Right atrium auricular region (tissue), 2 donors: Measurements from ENCODE around the gene ADGRL4. TPM values are rescaled to one million over a fixed set of nuclear protein-coding genes. Genes with fewer than 3 reads are reported as not detected.
"Not testable (repeated sequence)": the region's sequence is repeated elsewhere in the genome, so short reads cannot be mapped to it uniquely, and the experiment has no call there.

Source experiments
- DNase-seq: peaks from one replicate; pipeline ENCODE4 v3.0.0-alpha.2; 2019; ENCODE audit warnings: low spot score
- H3K27ac ChIP-seq, 2 donors: fragments of 200-600 bp; sonication (generic); 1 replicate in 1 of 2; 2 replicates in 1 of 2; pipeline ENCODE4 v1.5.1; 2016 to 2019
- H3K27me3 ChIP-seq, 2 donors: fragments of 200-600 bp; sonication (generic); one replicate each; pipeline versions ENCODE4 v1.5.1 to v1.6.0; 2017 to 2019
- H3K36me3 ChIP-seq: fragments of 200-600 bp; sonication (generic); one replicate; pipeline ENCODE4 v1.5.1; 2016
- H3K4me1 ChIP-seq, 2 donors: fragments of 200-600 bp; sonication (generic); one replicate each; pipeline versions ENCODE4 v1.5.1 to v1.6.0; 2017 to 2019
- H3K4me3 ChIP-seq, 2 donors: fragments of 200-600 bp; sonication (generic); 1 replicate in 1 of 2; 2 replicates in 1 of 2; pipeline ENCODE4 v1.5.1; 2017 to 2019; ENCODE audit warnings: mild to moderate bottlenecking in 1 of 2, moderate library complexity in 1 of 2
- H3K9me3 ChIP-seq, 2 donors: fragments of 200-600 bp; sonication (generic); one replicate each; pipeline ENCODE4 v1.5.1; 2019
- CTCF ChIP-seq, 2 donors: fragments of 200-600 bp; sonication (generic); IDR thresholded peaks; one replicate each; pipeline ENCODE4 v1.5.1; 2019; ENCODE audit warnings: antibody characterized with exemption in 2 of 2
- total RNA-seq, 2 donors: library from RNA; depleted of rRNA; stranded (reverse); fragments of >200 nt; gene quantifications; one replicate each; pipeline ENCODE4 v1.1.0, GENCODE V29; 2016

Gene ADGRL4
- total RNA-seq, 2 donors from 2014 or later, result 15.1 to 28.2 TPM

GRCh38 chr1:78894811-78895210 lies 111.7 kb downstream of the ADGRL4 start:
- no peak for DNase-seq
- no peaks in the 10 kb centered on the region for H3K27me3 ChIP-seq
- H3K9me3 ChIP-seq, result no peaks in the 10 kb centered on the region
- H3K4me1 ChIP-seq, result no peaks in the 10 kb centered on the region
- H3K36me3 ChIP-seq, result no peaks in the 10 kb centered on the region
- no peak overlapping the region for H3K4me3 ChIP-seq
- no peak overlapping the region for H3K27ac ChIP-seq
- no peak for TF ChIP-seq CTCF (IDR thresholded peaks at IDR 0.05)

- Histone ChIP-seq H3K4me1 (no peaks in the 10 kb centered on the region), H3K36me3 (no peaks in the 10 kb centered on the region), H3K27me3 (no peaks in the 10 kb centered on the region), H3K4me3 (no peak overlapping the region), H3K27ac (no peak overlapping the region), H3K9me3 (no peaks in the 10 kb centered on the region)
- DNase-seq, result no peak
- no peak for TF ChIP-seq CTCF (IDR thresholded peaks at IDR 0.05)
These were observed 114.2 kb downstream of the ADGRL4 start for GRCh38 chr1:78892260-78892840.

- Histone ChIP-seq H3K4me1 (peaks cover 0 to 4% of the 10 kb centered on the region in 2 donors), H3K9me3 (no peaks in the 10 kb centered on the region), H3K4me3 (no peak overlapping the region), H3K27ac (no peak overlapping the region), H3K36me3 (no peaks in the 10 kb centered on the region), H3K27me3 (no peaks in the 10 kb centered on the region)
- DNase-seq, result no peak
- no peak for TF ChIP-seq CTCF (IDR thresholded peaks at IDR 0.05)
These were observed 119.1 kb downstream of the ADGRL4 start for GRCh38 chr1:78887458-78887857.

GRCh38 chr1:78884685-78885452 lies 121.7 kb downstream of the ADGRL4 start:
- H3K4me3 ChIP-seq, result no peak overlapping the region
- no peak overlapping the region for H3K27ac ChIP-seq
- peaks cover 0 to 4% of the 10 kb centered on the region in 2 donors for H3K4me1 ChIP-seq
- no peak for DNase-seq
- no peaks in the 10 kb centered on the region for H3K9me3 ChIP-seq
- no peaks in the 10 kb centered on the region for H3K36me3 ChIP-seq
- H3K27me3 ChIP-seq, result no peaks in the 10 kb centered on the region
- TF ChIP-seq CTCF (IDR thresholded peaks at IDR 0.05), result no peak

DNA sequence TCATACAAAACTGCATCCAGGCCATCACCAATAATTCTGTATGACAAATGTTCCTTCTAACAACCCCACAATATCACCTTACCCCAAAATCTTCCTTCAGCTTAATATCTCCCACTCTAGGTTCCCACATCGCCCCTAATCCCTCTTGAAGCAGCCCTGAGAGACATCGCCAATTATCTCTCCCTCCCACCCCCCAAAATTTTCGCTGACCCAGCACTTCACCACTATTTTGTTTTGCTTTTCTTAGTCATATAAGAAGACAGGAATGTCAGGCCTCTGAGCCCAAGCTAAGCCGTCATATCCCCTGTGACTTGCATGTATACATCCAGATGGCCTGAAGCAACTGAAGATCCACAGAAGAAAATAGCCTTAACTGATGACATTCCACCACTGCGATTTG lies 126.3 kb downstream of the ADGRL4 start:
- Histone ChIP-seq H3K4me3 (no peak overlapping the region), H3K27me3 (no peaks in the 10 kb centered on the region), H3K27ac (no peak overlapping the region), H3K36me3 (no peaks in the 10 kb centered on the region), H3K9me3 (no peaks in the 10 kb centered on the region), H3K4me1 (peaks cover 0 to 4% of the 10 kb centered on the region in 2 donors)
- DNase-seq, result no peak
- TF ChIP-seq CTCF (IDR thresholded peaks at IDR 0.05), result no peak

- H3K4me1 ChIP-seq, H3K36me3 ChIP-seq, H3K9me3 ChIP-seq, H3K27me3 ChIP-seq, H3K27ac ChIP-seq, DNase-seq, H3K4me3 ChIP-seq: not testable (repeated sequence)
These were observed 130.5 kb downstream of the ADGRL4 start for GRCh38 chr1:78875986-78876385.

DNA sequence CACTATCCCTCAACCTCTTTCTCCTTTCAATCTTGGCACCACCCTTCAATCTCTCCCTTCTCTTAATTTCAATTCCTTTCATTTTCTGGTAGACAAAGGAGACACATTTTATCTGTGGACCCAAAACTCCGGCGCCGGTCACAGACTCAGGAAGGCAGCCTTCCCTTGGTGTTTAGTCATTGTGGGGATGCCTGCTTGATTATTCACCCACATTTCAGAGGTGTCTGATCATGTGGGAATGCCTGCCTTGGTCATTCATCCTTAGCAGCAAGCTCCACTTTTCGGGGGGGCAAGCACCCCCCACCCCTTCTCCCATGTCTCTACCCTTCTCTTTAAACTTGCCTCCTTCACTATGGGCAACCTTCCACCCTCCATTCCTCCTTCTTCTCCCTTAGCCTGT lies 133.7 kb downstream of the ADGRL4 start:
- not testable (repeated sequence) for H3K36me3 ChIP-seq, H3K4me1 ChIP-seq, H3K4me3 ChIP-seq, H3K27me3 ChIP-seq, H3K9me3 ChIP-seq, DNase-seq, H3K27ac ChIP-seq
